GM23338 (cell line): ENCODE measurements around the gene HOXB3. TPM values are rescaled to one million over a fixed set of nuclear protein-coding genes. Genes with fewer than 3 reads are reported as not detected.

Experiments used
- CREB1 ChIP-seq: fragments of 250-450 bp; sonication (Bioruptor Pico); IDR thresholded peaks from 2 replicates; pipeline ENCODE4 v1.5.0; 2020; ENCODE audit warnings: low read depth, mild to moderate bottlenecking, moderate library complexity
- EZH2 ChIP-seq: fragments of 200-600 bp; sonication (generic); IDR thresholded peaks from one replicate; pipeline ENCODE4 v1.8.0; 2017; ENCODE audit warnings: antibody characterized with exemption, mild to moderate bottlenecking, low read depth; ENCODE audit not compliant: unreplicated experiment
- EZH2phosphoT487 ChIP-seq: fragments of 200-600 bp; sonication (generic); IDR thresholded peaks from one replicate; pipeline ENCODE4 v1.8.1; 2018; ENCODE audit warnings: antibody characterized with exemption; ENCODE audit not compliant: unreplicated experiment
- JUNB ChIP-seq: IDR thresholded peaks from one replicate; pipeline ENCODE4 v1.6.1; 2016; ENCODE audit warnings: antibody characterized with exemption; ENCODE audit not compliant: unreplicated experiment
- NANOG ChIP-seq: IDR thresholded peaks from 2 replicates; pipeline ENCODE4 v1.6.1; 2016; ENCODE audit warnings: antibody characterized with exemption, borderline replicate concordance
- POLR2AphosphoS5 ChIP-seq: IDR thresholded peaks from 2 replicates; pipeline ENCODE4 v1.6.1; 2016; ENCODE audit warnings: antibody characterized with exemption, low read depth
- STAT1 ChIP-seq: IDR thresholded peaks from one replicate; pipeline ENCODE4 v1.6.1; 2016; ENCODE audit warnings: antibody characterized with exemption; ENCODE audit not compliant: unreplicated experiment
- ZNF114 ChIP-seq: fragments of 250-450 bp; sonication (Bioruptor Pico); IDR thresholded peaks from 2 replicates; pipeline ENCODE4 v1.5.0; 2020; ENCODE audit warnings: mild to moderate bottlenecking, moderate library complexity
- ZNF331 ChIP-seq: fragments of 250-450 bp; sonication (Bioruptor Pico); IDR thresholded peaks from 2 replicates; pipeline ENCODE4 v1.5.0; 2020; ENCODE audit warnings: low read depth, mild to moderate bottlenecking, moderate library complexity
- polyA plus RNA-seq: library from polyadenylated mRNA; unstranded; fragments of >200 nt; fragmentation: Nextera tagmentation; extraction: Ambion mirVana; gene quantifications from 2 replicates; pipeline ENCODE4 v1.2.1, GENCODE V29; 2016
- total RNA-seq: library from RNA; depleted of rRNA; stranded (reverse); fragments of >200 nt; shearing (Covaris generic); gene quantifications from 2 replicates; pipeline ENCODE4 v1.2.3, GENCODE V29; 2014
- TF ChIP-seq, protein P1 (sequence below): fragments of 250-450 bp; sonication (Bioruptor Pico); IDR thresholded peaks from 2 replicates; pipeline ENCODE4 v1.5.0; 2020; ENCODE audit warnings: mild to moderate bottlenecking, moderate library complexity
- TF ChIP-seq, protein P2 (sequence below): IDR thresholded peaks from one replicate; pipeline ENCODE4 v1.6.1; 2018; ENCODE audit warnings: antibody characterized with exemption; ENCODE audit not compliant: unreplicated experiment
- TF ChIP-seq, protein P3 (sequence below): IDR thresholded peaks from 2 replicates; pipeline ENCODE4 v1.6.1; 2016; ENCODE audit warnings: antibody characterized with exemption

HOXB3 gene
- total and polyA plus RNA-seq, 2 experiments from 2014 or later = 0.17 TPM; not detected in 1

DNA sequence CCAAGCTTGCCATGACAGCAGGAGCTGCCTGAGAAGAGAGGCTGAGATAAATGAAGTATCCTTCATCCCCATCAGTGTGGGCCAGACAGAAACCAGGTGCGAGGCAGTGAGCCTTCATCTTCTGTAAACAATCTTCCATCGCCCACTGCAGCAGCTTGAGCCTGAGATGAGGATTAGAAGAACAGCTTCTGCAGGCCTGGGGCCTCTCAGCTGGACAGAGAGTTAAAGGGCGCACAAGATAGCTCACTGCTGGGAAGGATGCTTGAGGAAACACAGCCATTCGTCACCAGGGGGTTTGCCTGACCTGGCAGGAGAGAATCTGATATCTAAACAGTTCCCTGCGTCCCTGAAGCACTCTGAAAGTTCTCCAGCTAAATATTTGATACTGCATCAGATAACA, 86.3 kb downstream of the HOXB3 start (continued):
- TF ChIP-seq, protein P1, sequence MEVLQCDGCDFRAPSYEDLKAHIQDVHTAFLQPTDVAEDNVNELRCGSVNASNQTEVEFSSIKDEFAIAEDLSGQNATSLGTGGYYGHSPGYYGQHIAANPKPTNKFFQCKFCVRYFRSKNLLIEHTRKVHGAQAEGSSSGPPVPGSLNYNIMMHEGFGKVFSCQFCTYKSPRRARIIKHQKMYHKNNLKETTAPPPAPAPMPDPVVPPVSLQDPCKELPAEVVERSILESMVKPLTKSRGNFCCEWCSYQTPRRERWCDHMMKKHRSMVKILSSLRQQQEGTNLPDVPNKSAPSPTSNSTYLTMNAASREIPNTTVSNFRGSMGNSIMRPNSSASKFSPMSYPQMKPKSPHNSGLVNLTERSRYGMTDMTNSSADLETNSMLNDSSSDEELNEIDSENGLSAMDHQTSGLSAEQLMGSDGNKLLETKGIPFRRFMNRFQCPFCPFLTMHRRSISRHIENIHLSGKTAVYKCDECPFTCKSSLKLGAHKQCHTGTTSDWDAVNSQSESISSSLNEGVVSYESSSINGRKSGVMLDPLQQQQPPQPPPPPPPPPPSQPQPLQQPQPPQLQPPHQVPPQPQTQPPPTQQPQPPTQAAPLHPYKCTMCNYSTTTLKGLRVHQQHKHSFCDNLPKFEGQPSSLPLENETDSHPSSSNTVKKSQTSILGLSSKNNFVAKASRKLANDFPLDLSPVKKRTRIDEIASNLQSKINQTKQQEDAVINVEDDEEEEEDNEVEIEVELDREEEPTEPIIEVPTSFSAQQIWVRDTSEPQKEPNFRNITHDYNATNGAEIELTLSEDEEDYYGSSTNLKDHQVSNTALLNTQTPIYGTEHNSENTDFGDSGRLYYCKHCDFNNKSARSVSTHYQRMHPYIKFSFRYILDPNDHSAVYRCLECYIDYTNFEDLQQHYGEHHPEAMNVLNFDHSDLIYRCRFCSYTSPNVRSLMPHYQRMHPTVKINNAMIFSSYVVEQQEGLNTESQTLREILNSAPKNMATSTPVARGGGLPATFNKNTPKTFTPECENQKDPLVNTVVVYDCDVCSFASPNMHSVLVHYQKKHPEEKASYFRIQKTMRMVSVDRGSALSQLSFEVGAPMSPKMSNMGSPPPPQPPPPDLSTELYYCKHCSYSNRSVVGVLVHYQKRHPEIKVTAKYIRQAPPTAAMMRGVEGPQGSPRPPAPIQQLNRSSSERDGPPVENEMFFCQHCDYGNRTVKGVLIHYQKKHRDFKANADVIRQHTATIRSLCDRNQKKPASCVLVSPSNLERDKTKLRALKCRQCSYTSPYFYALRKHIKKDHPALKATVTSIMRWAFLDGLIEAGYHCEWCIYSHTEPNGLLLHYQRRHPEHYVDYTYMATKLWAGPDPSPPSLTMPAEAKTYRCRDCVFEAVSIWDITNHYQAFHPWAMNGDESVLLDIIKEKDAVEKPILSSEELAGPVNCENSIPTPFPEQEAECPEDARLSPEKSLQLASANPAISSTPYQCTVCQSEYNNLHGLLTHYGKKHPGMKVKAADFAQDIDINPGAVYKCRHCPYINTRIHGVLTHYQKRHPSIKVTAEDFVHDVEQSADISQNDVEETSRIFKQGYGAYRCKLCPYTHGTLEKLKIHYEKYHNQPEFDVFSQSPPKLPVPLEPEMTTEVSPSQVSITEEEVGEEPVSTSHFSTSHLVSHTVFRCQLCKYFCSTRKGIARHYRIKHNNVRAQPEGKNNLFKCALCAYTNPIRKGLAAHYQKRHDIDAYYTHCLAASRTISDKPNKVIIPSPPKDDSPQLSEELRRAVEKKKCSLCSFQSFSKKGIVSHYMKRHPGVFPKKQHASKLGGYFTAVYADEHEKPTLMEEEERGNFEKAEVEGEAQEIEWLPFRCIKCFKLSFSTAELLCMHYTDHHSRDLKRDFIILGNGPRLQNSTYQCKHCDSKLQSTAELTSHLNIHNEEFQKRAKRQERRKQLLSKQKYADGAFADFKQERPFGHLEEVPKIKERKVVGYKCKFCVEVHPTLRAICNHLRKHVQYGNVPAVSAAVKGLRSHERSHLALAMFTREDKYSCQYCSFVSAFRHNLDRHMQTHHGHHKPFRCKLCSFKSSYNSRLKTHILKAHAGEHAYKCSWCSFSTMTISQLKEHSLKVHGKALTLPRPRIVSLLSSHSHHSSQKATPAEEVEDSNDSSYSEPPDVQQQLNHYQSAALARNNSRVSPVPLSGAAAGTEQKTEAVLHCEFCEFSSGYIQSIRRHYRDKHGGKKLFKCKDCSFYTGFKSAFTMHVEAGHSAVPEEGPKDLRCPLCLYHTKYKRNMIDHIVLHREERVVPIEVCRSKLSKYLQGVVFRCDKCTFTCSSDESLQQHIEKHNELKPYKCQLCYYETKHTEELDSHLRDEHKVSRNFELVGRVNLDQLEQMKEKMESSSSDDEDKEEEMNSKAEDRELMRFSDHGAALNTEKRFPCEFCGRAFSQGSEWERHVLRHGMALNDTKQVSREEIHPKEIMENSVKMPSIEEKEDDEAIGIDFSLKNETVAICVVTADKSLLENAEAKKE (CRISPR knock-in tag) = no peak
- TF ChIP-seq ZNF114 (CRISPR knock-in tag) = no peak
- TF ChIP-seq CREB1 (CRISPR knock-in tag) = no peak
- TF ChIP-seq, protein P2, sequence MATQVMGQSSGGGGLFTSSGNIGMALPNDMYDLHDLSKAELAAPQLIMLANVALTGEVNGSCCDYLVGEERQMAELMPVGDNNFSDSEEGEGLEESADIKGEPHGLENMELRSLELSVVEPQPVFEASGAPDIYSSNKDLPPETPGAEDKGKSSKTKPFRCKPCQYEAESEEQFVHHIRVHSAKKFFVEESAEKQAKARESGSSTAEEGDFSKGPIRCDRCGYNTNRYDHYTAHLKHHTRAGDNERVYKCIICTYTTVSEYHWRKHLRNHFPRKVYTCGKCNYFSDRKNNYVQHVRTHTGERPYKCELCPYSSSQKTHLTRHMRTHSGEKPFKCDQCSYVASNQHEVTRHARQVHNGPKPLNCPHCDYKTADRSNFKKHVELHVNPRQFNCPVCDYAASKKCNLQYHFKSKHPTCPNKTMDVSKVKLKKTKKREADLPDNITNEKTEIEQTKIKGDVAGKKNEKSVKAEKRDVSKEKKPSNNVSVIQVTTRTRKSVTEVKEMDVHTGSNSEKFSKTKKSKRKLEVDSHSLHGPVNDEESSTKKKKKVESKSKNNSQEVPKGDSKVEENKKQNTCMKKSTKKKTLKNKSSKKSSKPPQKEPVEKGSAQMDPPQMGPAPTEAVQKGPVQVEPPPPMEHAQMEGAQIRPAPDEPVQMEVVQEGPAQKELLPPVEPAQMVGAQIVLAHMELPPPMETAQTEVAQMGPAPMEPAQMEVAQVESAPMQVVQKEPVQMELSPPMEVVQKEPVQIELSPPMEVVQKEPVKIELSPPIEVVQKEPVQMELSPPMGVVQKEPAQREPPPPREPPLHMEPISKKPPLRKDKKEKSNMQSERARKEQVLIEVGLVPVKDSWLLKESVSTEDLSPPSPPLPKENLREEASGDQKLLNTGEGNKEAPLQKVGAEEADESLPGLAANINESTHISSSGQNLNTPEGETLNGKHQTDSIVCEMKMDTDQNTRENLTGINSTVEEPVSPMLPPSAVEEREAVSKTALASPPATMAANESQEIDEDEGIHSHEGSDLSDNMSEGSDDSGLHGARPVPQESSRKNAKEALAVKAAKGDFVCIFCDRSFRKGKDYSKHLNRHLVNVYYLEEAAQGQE = no peak
- TF ChIP-seq NANOG = no peak
- TF ChIP-seq EZH2 = no peak
- TF ChIP-seq ZNF331 (CRISPR knock-in tag) = no peak
- TF ChIP-seq EZH2phosphoT487 = no peak
- TF ChIP-seq POLR2AphosphoS5 = no peak
- TF ChIP-seq STAT1 = no peak
- TF ChIP-seq JUNB = no peak
- TF ChIP-seq, protein P3, sequence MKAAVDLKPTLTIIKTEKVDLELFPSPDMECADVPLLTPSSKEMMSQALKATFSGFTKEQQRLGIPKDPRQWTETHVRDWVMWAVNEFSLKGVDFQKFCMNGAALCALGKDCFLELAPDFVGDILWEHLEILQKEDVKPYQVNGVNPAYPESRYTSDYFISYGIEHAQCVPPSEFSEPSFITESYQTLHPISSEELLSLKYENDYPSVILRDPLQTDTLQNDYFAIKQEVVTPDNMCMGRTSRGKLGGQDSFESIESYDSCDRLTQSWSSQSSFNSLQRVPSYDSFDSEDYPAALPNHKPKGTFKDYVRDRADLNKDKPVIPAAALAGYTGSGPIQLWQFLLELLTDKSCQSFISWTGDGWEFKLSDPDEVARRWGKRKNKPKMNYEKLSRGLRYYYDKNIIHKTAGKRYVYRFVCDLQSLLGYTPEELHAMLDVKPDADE = no peak
